ENCODE measurements around the gene HNRNPA1.
A peak's percentile ranks its signal among the peaks of the same experiment; 100 is the strongest.

The HNRNPA1 gene

GRCh38 chr12:54304187-54304810, 23.8 kb downstream of the HNRNPA1 start (continued):
- TF ChIP-seq ZNF776 (tag by site-specific recombination; IDR thresholded peaks at IDR 0.05; ENCODE audit: borderline replicate concordance) (no peak), KLF16 (tag by site-specific recombination; IDR thresholded peaks at IDR 0.05) (0 out of 2 replicates have a peak, but pooled peaks have one; percentile 53), KLF1 (tag by site-specific recombination; IDR thresholded peaks at IDR 0.05) (peak; percentile 97), ZNF16 (tag by site-specific recombination; IDR thresholded peaks at IDR 0.05; ENCODE audit: low read depth) (no peak)

- POLR2A ChIA-PET = interaction anchor here (0.7 to 2.0 kb wide), 4 partner anchors 18 to 27 kb away, joined by 3 to 18 read pairs (median 10); partner anchors contain the start of genes CBX5, COPZ1 and HNRNPA1
- CTCF ChIA-PET = interaction anchor here (0.6 to 2.4 kb wide), 15 partner anchors 13 to 379 kb away, joined by 3 to 21 read pairs (median 4); partner anchors contain the start of gene COPZ1
- H3K27ac ChIP-seq (ENCODE audit: extremely low read depth, low read depth, low read length) = no peak overlapping the region
- no peaks in the 10 kb centered on the region for H3K9me3 ChIP-seq (ENCODE audit: control insufficient read depth, insufficient read depth, low read depth, low read length)
- H3K36me3 ChIP-seq (ENCODE audit: control insufficient read depth in 2 of 2, insufficient read depth in 1 of 2, low read length in 2 of 2) = no peaks in the 10 kb centered on the region
- peaks cover 8% of the 10 kb centered on the region for H3K4me1 ChIP-seq (ENCODE audit: control insufficient read depth, insufficient read depth, low read length)
- no peak overlapping the region for H3K4me3 ChIP-seq (ENCODE audit: low read depth, low read length)
- TF ChIP-seq SCRT2 (tag by site-specific recombination; IDR thresholded peaks at IDR 0.05) (peak; percentile 82), MYNN (tag by site-specific recombination; IDR thresholded peaks at IDR 0.05; ENCODE audit: borderline replicate concordance) (no peak), ZNF366 (tag by site-specific recombination; conservative IDR thresholded peaks at IDR 0.05) (peak; percentile 48; the same call in 1 of the 2 replicates), ZNF335 (tag by site-specific recombination; conservative IDR thresholded peaks at IDR 0.05) (peak; percentile 15; the same call in 1 of the 2 replicates), SP7 (tag by site-specific recombination; IDR thresholded peaks at IDR 0.05) (peak; percentile 47), ZNF274 (IDR thresholded peaks at IDR 0.05; ENCODE audit: low read length) (no peak), ZNF274 (tag by site-specific recombination; IDR thresholded peaks at IDR 0.05; ENCODE audit: borderline replicate concordance) (no peak), ZFP69B (tag by site-specific recombination; IDR thresholded peaks at IDR 0.05) (no peak), ZNF266 (tag by site-specific recombination; IDR thresholded peaks at IDR 0.05; ENCODE audit: low read depth) (no peak), ZBTB8A (tag by site-specific recombination; IDR thresholded peaks at IDR 0.05) (peak; percentile 60), ZBTB20 (tag by site-specific recombination; IDR thresholded peaks at IDR 0.05) (peak; percentile 44; the same call in 1 of the 2 replicates), ZNF645 (tag by site-specific recombination; IDR thresholded peaks at IDR 0.05) (0 out of 2 replicates have a peak, but pooled peaks have one; percentile 38), ZNF24 (tag by site-specific recombination; IDR thresholded peaks at IDR 0.05) (0 out of 2 replicates have a peak, but pooled peaks have one; percentile 35), SP2 (tag by site-specific recombination; IDR thresholded peaks at IDR 0.05) (peak; percentile 71), TSHZ1 (tag by site-specific recombination; IDR thresholded peaks at IDR 0.05; ENCODE audit: borderline replicate concordance) (no peak), PRDM2 (tag by site-specific recombination; IDR thresholded peaks at IDR 0.05; ENCODE audit: borderline replicate concordance) (no peak), KLF16 (tag by site-specific recombination; IDR thresholded peaks at IDR 0.05) (peak; percentile 76), GLI2 (tag by site-specific recombination; IDR thresholded peaks at IDR 0.05; ENCODE audit: borderline replicate concordance, low read depth) (no peak), PBX3 (CRISPR knock-in tag; IDR thresholded peaks at IDR 0.05) (no peak), ZNF19 (tag by site-specific recombination; IDR thresholded peaks at IDR 0.05; ENCODE audit: low read depth) (no peak)
Observed at GRCh38 chr12:54306925-54307741, 26.6 kb downstream of the HNRNPA1 start.

Measured in HEK293 (cell line).